Right hindlimb (tissue), 1 donor: ENCODE results near the gene MRPS34.

Source experiments
- DNase-seq: peaks from one replicate; pipeline ENCODE4 v3.0.0-alpha.2; 2018

The MRPS34 gene

GRCh38 chr16:1723450-1724147 is 49.3 kb downstream of the MRPS34 start:
- no peak for DNase-seq
